ENCODE data around the gene ENKUR.

The ENKUR gene

GRCh38 chr10:25059990-25060389 lies 44.0 kb upstream of the ENKUR start:
- TF ChIP-seq, protein P1, sequence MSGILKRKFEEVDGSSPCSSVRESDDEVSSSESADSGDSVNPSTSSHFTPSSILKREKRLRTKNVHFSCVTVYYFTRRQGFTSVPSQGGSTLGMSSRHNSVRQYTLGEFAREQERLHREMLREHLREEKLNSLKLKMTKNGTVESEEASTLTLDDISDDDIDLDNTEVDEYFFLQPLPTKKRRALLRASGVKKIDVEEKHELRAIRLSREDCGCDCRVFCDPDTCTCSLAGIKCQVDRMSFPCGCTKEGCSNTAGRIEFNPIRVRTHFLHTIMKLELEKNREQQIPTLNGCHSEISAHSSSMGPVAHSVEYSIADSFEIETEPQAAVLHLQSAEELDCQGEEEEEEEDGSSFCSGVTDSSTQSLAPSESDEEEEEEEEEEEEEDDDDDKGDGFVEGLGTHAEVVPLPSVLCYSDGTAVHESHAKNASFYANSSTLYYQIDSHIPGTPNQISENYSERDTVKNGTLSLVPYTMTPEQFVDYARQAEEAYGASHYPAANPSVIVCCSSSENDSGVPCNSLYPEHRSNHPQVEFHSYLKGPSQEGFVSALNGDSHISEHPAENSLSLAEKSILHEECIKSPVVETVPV (CRISPR knock-in tag; IDR thresholded peaks at IDR 0.05): no peak
- peak; percentile 83 for TF ChIP-seq ISL1 (CRISPR knock-in tag; IDR thresholded peaks at IDR 0.05)
- TF ChIP-seq TOX (CRISPR knock-in tag; IDR thresholded peaks at IDR 0.05; ENCODE audit: borderline replicate concordance): no peak
- no peak for TF ChIP-seq ZNF70 (CRISPR knock-in tag; IDR thresholded peaks at IDR 0.05)
- TF ChIP-seq SNAI2 (CRISPR knock-in tag; IDR thresholded peaks at IDR 0.05): peak; percentile 50; the same call in 1 of the 2 replicates
- 0 out of 2 replicates have a peak, but pooled peaks have one; percentile 52 for TF ChIP-seq GLIS3 (CRISPR knock-in tag; IDR thresholded peaks at IDR 0.05)
- 0 out of 2 replicates have a peak, but pooled peaks have one; percentile 48 for TF ChIP-seq CREB5 (CRISPR knock-in tag; IDR thresholded peaks at IDR 0.05; ENCODE audit: low read depth)
- TF ChIP-seq ZFP30 (CRISPR knock-in tag; IDR thresholded peaks at IDR 0.05): no peak
- TF ChIP-seq ZC3H10 (CRISPR knock-in tag; IDR thresholded peaks at IDR 0.05): no peak
- no peak for TF ChIP-seq OSR1 (CRISPR knock-in tag; IDR thresholded peaks at IDR 0.05)
- TF ChIP-seq ARNTL (CRISPR knock-in tag; IDR thresholded peaks at IDR 0.05; ENCODE audit: borderline replicate concordance, low read depth): no peak
- TF ChIP-seq PPARA (CRISPR knock-in tag; IDR thresholded peaks at IDR 0.05; ENCODE audit: borderline replicate concordance): no peak
- TF ChIP-seq BACH2 (CRISPR knock-in tag; IDR thresholded peaks at IDR 0.05; ENCODE audit: borderline replicate concordance): no peak
- TF ChIP-seq ZNF8 (CRISPR knock-in tag; IDR thresholded peaks at IDR 0.05): no peak
- TF ChIP-seq, protein P2, sequence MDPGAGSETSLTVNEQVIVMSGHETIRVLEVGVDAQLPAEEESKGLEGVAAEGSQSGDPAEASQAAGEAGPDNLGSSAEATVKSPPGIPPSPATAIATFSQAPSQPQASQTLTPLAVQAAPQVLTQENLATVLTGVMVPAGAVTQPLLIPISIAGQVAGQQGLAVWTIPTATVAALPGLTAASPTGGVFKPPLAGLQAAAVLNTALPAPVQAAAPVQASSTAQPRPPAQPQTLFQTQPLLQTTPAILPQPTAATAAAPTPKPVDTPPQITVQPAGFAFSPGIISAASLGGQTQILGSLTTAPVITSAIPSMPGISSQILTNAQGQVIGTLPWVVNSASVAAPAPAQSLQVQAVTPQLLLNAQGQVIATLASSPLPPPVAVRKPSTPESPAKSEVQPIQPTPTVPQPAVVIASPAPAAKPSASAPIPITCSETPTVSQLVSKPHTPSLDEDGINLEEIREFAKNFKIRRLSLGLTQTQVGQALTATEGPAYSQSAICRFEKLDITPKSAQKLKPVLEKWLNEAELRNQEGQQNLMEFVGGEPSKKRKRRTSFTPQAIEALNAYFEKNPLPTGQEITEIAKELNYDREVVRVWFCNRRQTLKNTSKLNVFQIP (CRISPR knock-in tag; IDR thresholded peaks at IDR 0.05; ENCODE audit: borderline replicate concordance, low read depth): no peak
- TF ChIP-seq CSDC2 (CRISPR knock-in tag; IDR thresholded peaks at IDR 0.05): peak; percentile 77; the same call in 1 of the 2 replicates
- TF ChIP-seq TCF4 (CRISPR knock-in tag; IDR thresholded peaks at IDR 0.05; ENCODE audit: borderline replicate concordance): no peak
- no peak for TF ChIP-seq ESRRG (CRISPR knock-in tag; IDR thresholded peaks at IDR 0.05)
- TF ChIP-seq TSHZ2 (CRISPR knock-in tag; IDR thresholded peaks at IDR 0.05): no peak
- no peak for TF ChIP-seq RARB (CRISPR knock-in tag; IDR thresholded peaks at IDR 0.05)
- TF ChIP-seq PATZ1 (CRISPR knock-in tag; IDR thresholded peaks at IDR 0.05; ENCODE audit: borderline replicate concordance): no peak
- TF ChIP-seq ZNF565 (CRISPR knock-in tag; conservative IDR thresholded peaks at IDR 0.05; ENCODE audit: low read depth): no peak
- peak; percentile 52; the same call in 1 of the 2 replicates for TF ChIP-seq ZFP3 (CRISPR knock-in tag; IDR thresholded peaks at IDR 0.05)

DNA sequence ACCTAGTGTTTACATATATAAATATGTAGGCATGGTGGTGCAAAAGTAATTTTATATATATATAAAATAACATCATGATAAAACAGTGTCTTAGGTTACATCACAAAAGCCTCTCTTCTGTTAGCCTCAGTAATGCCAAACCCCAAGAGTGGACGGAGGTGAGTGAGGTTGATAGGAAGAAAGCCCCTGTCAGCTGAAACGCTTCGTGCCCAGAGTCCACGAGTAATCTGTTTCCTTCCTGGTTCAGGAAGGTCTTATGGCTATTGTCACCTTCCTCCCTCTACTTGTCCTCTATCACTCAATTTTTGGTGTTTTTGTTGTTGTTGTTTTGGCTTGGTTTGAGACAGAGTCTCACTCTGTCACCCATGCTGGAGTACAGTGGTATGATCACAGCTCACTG lies 41.9 kb upstream of the ENKUR start:
- no peak for ATAC-seq
- TF ChIP-seq ZNF565 (CRISPR knock-in tag; conservative IDR thresholded peaks at IDR 0.05; ENCODE audit: low read depth): no peak
- TF ChIP-seq SNAI2 (CRISPR knock-in tag; IDR thresholded peaks at IDR 0.05): no peak
- TF ChIP-seq CREB5 (CRISPR knock-in tag; IDR thresholded peaks at IDR 0.05; ENCODE audit: low read depth): no peak
- no peak for TF ChIP-seq ZNF8 (CRISPR knock-in tag; IDR thresholded peaks at IDR 0.05)
- TF ChIP-seq ZC3H10 (CRISPR knock-in tag; IDR thresholded peaks at IDR 0.05): no peak
- TF ChIP-seq TSHZ2 (CRISPR knock-in tag; IDR thresholded peaks at IDR 0.05): no peak
- TF ChIP-seq PATZ1 (CRISPR knock-in tag; IDR thresholded peaks at IDR 0.05; ENCODE audit: borderline replicate concordance): no peak
- no peak for TF ChIP-seq TCF4 (CRISPR knock-in tag; IDR thresholded peaks at IDR 0.05; ENCODE audit: borderline replicate concordance)
- TF ChIP-seq RARB (CRISPR knock-in tag; IDR thresholded peaks at IDR 0.05): no peak

More at GRCh38 chr10:25059990-25060389, 44.0 kb upstream of the ENKUR start:
- peak; percentile 92 for ATAC-seq

Data from SK-N-SH treated with all-trans-retinoic acid at 6 μM for 48 hours (cell line).